ENCODE data around the gene MS4A15. TPM values are rescaled to one million over a fixed set of nuclear protein-coding genes. Genes with fewer than 3 reads are reported as not detected.

MS4A15 gene
- total RNA-seq, 1 donor from 2014 or later: not detected

GRCh38 chr11:60777106-60777505 is 20.4 kb downstream of the MS4A15 start:
- no peak for DNase-seq (ENCODE audit: low read depth, low spot score)
- Mint-ChIP-seq H3K27me3 (ENCODE audit: low read depth) (peaks cover 2% of the 10 kb centered on the region), H3K9me3 (no peaks in the 10 kb centered on the region), H3K4me1 (peaks cover 6% of the 10 kb centered on the region), H3K4me3 (no peak overlapping the region), H3K27ac (ENCODE audit: unreplicated experiment) (peak overlapping the region; percentile 57), H3K36me3 (ENCODE audit: low read depth) (no peaks in the 10 kb centered on the region)
- TF ChIP-seq, protein P1, sequence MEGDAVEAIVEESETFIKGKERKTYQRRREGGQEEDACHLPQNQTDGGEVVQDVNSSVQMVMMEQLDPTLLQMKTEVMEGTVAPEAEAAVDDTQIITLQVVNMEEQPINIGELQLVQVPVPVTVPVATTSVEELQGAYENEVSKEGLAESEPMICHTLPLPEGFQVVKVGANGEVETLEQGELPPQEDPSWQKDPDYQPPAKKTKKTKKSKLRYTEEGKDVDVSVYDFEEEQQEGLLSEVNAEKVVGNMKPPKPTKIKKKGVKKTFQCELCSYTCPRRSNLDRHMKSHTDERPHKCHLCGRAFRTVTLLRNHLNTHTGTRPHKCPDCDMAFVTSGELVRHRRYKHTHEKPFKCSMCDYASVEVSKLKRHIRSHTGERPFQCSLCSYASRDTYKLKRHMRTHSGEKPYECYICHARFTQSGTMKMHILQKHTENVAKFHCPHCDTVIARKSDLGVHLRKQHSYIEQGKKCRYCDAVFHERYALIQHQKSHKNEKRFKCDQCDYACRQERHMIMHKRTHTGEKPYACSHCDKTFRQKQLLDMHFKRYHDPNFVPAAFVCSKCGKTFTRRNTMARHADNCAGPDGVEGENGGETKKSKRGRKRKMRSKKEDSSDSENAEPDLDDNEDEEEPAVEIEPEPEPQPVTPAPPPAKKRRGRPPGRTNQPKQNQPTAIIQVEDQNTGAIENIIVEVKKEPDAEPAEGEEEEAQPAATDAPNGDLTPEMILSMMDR (conservative IDR thresholded peaks at IDR 0.05): no peak

DNA sequence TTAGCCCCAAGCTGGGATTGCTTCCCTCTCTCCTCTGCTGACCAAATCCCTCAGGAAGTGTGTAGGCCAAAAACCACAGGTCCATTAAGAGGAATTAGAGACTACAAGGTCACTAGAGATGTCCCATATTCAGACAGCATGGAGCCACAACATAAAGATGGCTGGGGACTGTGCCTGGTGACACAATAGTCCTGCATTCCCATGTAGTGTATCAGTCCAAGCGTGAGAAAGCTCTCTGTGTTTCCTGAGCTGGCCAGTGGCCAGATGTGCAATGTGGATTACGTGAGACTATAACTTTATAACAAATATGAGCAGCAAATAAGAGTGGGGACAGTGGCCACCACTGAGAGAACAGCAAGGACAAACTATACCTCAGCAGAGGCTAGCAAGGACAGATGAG is 20.9 kb downstream of the MS4A15 start:
- Mint-ChIP-seq H3K27ac (ENCODE audit: unreplicated experiment) (no peak overlapping the region), H3K4me1 (peaks cover 6% of the 10 kb centered on the region), H3K4me3 (no peak overlapping the region), H3K27me3 (ENCODE audit: low read depth) (peaks cover 2% of the 10 kb centered on the region), H3K36me3 (ENCODE audit: low read depth) (no peaks in the 10 kb centered on the region), H3K9me3 (no peaks in the 10 kb centered on the region)
- no peak for DNase-seq (ENCODE audit: low read depth, low spot score)
- TF ChIP-seq, protein P1 (conservative IDR thresholded peaks at IDR 0.05): no peak

- no peak overlapping the region for H3K27ac Mint-ChIP-seq (ENCODE audit: unreplicated experiment)
- DNase-seq (ENCODE audit: low read depth, low spot score): no peak
- H3K4me3 Mint-ChIP-seq: no peak overlapping the region
- H3K36me3 Mint-ChIP-seq (ENCODE audit: low read depth): no peaks in the 10 kb centered on the region
- H3K9me3 Mint-ChIP-seq: no peaks in the 10 kb centered on the region
- H3K4me1 Mint-ChIP-seq: peaks cover 6% of the 10 kb centered on the region
- H3K27me3 Mint-ChIP-seq (ENCODE audit: low read depth): no peaks in the 10 kb centered on the region
- TF ChIP-seq, protein P1 (conservative IDR thresholded peaks at IDR 0.05): no peak
Observed at GRCh38 chr11:60780065-60780464, 23.4 kb downstream of the MS4A15 start.

DNA sequence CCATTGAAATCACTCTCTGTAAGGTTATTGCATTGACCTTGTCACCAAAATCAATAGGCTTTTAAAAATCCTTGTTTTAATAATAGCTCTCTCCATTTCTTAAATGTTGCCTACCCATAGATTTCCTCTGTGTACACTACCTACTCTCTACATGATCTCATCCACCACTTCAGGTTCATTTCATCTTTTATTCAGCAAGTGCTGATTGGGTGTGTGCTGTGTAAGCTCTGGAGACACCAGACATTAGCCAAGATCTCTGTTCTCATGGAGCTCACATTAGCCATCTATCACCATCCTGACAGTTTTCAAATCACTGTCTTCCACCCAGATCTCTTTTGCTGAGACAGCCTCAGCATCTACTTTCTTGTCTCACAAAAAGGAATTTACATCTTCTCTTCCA is 24.1 kb downstream of the MS4A15 start:
- TF ChIP-seq, protein P1 (conservative IDR thresholded peaks at IDR 0.05): no peak
- Mint-ChIP-seq H3K9me3 (no peaks in the 10 kb centered on the region), H3K36me3 (ENCODE audit: low read depth) (no peaks in the 10 kb centered on the region), H3K4me1 (no peaks in the 10 kb centered on the region), H3K4me3 (no peak overlapping the region), H3K27me3 (ENCODE audit: low read depth) (no peaks in the 10 kb centered on the region), H3K27ac (ENCODE audit: unreplicated experiment) (no peak overlapping the region)
- DNase-seq (ENCODE audit: low read depth, low spot score): no peak

- DNase-seq (ENCODE audit: low read depth, low spot score): no peak
- Mint-ChIP-seq H3K27me3 (ENCODE audit: low read depth) (no peaks in the 10 kb centered on the region), H3K36me3 (ENCODE audit: low read depth) (no peaks in the 10 kb centered on the region), H3K9me3 (no peaks in the 10 kb centered on the region), H3K4me1 (no peaks in the 10 kb centered on the region), H3K4me3 (no peak overlapping the region), H3K27ac (ENCODE audit: unreplicated experiment) (no peak overlapping the region)
- TF ChIP-seq, protein P1 (conservative IDR thresholded peaks at IDR 0.05): no peak
Observed at GRCh38 chr11:60781286-60781980, 24.8 kb downstream of the MS4A15 start.

Data from neural crest cell (in vitro differentiated cells).